CD4-positive, CD25-positive, alpha-beta regulatory T cell (primary cell): ENCODE data around the gene PTH1R. TPM values are rescaled to one million over a fixed set of nuclear protein-coding genes. Genes with fewer than 3 reads are reported as not detected.

Experiments used
- ATAC-seq, 2 donors: fragments of 150-1000 bp; cut with Tn5 transposase; one replicate each; pipeline ENCODE4 v1.10.0; 2021; ENCODE audit warnings: low read depth in 2 of 2, moderate number of reproducible peaks in 2 of 2, moderate library complexity in 1 of 2
- DNase-seq, 3 donors: peaks; one replicate each; pipeline versions ENCODE4 v3.0.0 to v3.0.0-alpha.2; 2012 to 2022; ENCODE audit warnings: mixed read lengths in 1 of 3
- H3K27ac ChIP-seq: one replicate; pipeline ENCODE4 v1.7.0; 2013; ENCODE audit warnings: mild to moderate bottlenecking, low read length; ENCODE audit not compliant: insufficient read depth, poor library complexity, severe bottlenecking
- H3K27me3 ChIP-seq: one replicate; pipeline ENCODE4 v1.7.0; 2013; ENCODE audit warnings: low read length; ENCODE audit not compliant: control insufficient read depth, insufficient read depth
- H3K36me3 ChIP-seq: one replicate; pipeline ENCODE4 v1.7.0; 2013; ENCODE audit warnings: mild to moderate bottlenecking, low read length, moderate library complexity; ENCODE audit not compliant: control insufficient read depth, insufficient read depth
- H3K4me1 ChIP-seq: 2 replicates; pipeline ENCODE4 v1.7.0; 2013; ENCODE audit warnings: mild to moderate bottlenecking, low read length; ENCODE audit not compliant: insufficient read depth, control insufficient read depth, poor library complexity, severe bottlenecking
- H3K4me3 ChIP-seq: one replicate; pipeline ENCODE4 v1.7.0; 2013; ENCODE audit warnings: low read depth, mild to moderate bottlenecking, low read length, moderate library complexity
- H3K9me3 ChIP-seq, 2 experiments: 1 replicate in 1 of 2; 2 replicates in 1 of 2; pipeline ENCODE4 v1.7.0; 2013; ENCODE audit warnings: low read length in 2 of 2, mild to moderate bottlenecking in 1 of 2, moderate library complexity in 1 of 2; ENCODE audit not compliant: control insufficient read depth in 2 of 2
- H3K27ac Mint-ChIP-seq, 3 donors: one replicate each; pipeline ENCODE4 v1.8.0; 2020 to 2022; ENCODE audit warnings: mild to moderate bottlenecking in 3 of 3, mixed read lengths in 3 of 3, moderate library complexity in 2 of 3
- H3K27me3 Mint-ChIP-seq: one replicate; pipeline ENCODE4 v1.8.0; 2022; ENCODE audit warnings: mild to moderate bottlenecking, mixed read lengths
- H3K36me3 Mint-ChIP-seq: one replicate; pipeline ENCODE4 v1.8.0; 2020; ENCODE audit warnings: mixed read lengths
- H3K4me1 Mint-ChIP-seq, 4 donors: one replicate each; pipeline ENCODE4 v1.8.0; 2020 to 2022; ENCODE audit warnings: mixed read lengths in 4 of 4, mild to moderate bottlenecking in 1 of 4
- H3K4me3 Mint-ChIP-seq, 4 donors: one replicate each; pipeline ENCODE4 v1.8.0; 2020 to 2022; ENCODE audit warnings: mild to moderate bottlenecking in 4 of 4, mixed read lengths in 4 of 4, moderate library complexity in 3 of 4
- H3K9me3 Mint-ChIP-seq, 7 donors: one replicate each; pipeline ENCODE4 v1.8.0; 2020 to 2022; ENCODE audit warnings: mixed read lengths in 7 of 7, mild to moderate bottlenecking in 3 of 7, moderate library complexity in 2 of 7
- polyA plus RNA-seq, 4 donors: library from polyadenylated mRNA; unstranded; fragments of 300-500 nt; fragmentation: Illumina TruSeq; gene quantifications; one replicate each; pipeline ENCODE4 v1.2.3, GENCODE V29; 2021
- total RNA-seq: library from RNA; stranded (reverse); gene quantifications from one replicate; pipeline ENCODE4 v1.2.3, GENCODE V29; 2022

The PTH1R gene
- total and polyA plus RNA-seq, 5 donors from 2014 or later = not detected

- no peak overlapping the region for H3K4me3 Mint-ChIP-seq
- ATAC-seq (peak; percentile 77), DNase-seq (peak; percentile 58 to 72 (median 69))
- Histone ChIP-seq H3K27ac (no peak overlapping the region), H3K4me1 (peaks cover 16% of the 10 kb centered on the region), H3K4me3 (no peak overlapping the region), H3K9me3 (no peaks in the 10 kb centered on the region), H3K27me3 (peaks cover 7% of the 10 kb centered on the region), H3K36me3 (no peaks in the 10 kb centered on the region)
- H3K36me3 Mint-ChIP-seq = no peaks in the 10 kb centered on the region
- H3K27ac Mint-ChIP-seq = peak overlapping the region in 1 of 3 donors; percentile 59
- H3K27me3 Mint-ChIP-seq = peaks cover 63% of the 10 kb centered on the region
- H3K9me3 Mint-ChIP-seq = peaks cover 0 to 3% (median 0%) of the 10 kb centered on the region in 7 donors
- H3K4me1 Mint-ChIP-seq = peaks cover 0 to 19% (median 5%) of the 10 kb centered on the region in 4 donors
Measured at GRCh38 chr3:46895204-46895660, 17.7 kb downstream of the PTH1R start.

GRCh38 chr3:46895761-46896160, 18.2 kb downstream of the PTH1R start:
- DNase-seq = no peak
- H3K36me3 Mint-ChIP-seq = no peaks in the 10 kb centered on the region
- H3K27me3 Mint-ChIP-seq = peaks cover 66% of the 10 kb centered on the region
- H3K4me1 ChIP-seq = peaks cover 16% of the 10 kb centered on the region
- H3K9me3 ChIP-seq = no peaks in the 10 kb centered on the region
- H3K4me1 Mint-ChIP-seq = peaks cover 0 to 19% (median 5%) of the 10 kb centered on the region in 4 donors
- no peak overlapping the region for H3K4me3 Mint-ChIP-seq
- H3K27ac Mint-ChIP-seq = no peak overlapping the region
- ATAC-seq = no peak
- peaks cover 7% of the 10 kb centered on the region for H3K27me3 ChIP-seq
- H3K4me3 ChIP-seq = no peak overlapping the region
- H3K9me3 Mint-ChIP-seq = peaks cover 0 to 3% (median 0%) of the 10 kb centered on the region in 7 donors
- no peaks in the 10 kb centered on the region for H3K36me3 ChIP-seq
- H3K27ac ChIP-seq = no peak overlapping the region

- no peaks in the 10 kb centered on the region for H3K36me3 Mint-ChIP-seq
- H3K27ac Mint-ChIP-seq = no peak overlapping the region
- DNase-seq (no peak), ATAC-seq (no peak)
- Histone ChIP-seq H3K4me3 (no peak overlapping the region), H3K27me3 (peaks cover 6% of the 10 kb centered on the region), H3K9me3 (no peaks in the 10 kb centered on the region), H3K27ac (no peak overlapping the region), H3K36me3 (no peaks in the 10 kb centered on the region), H3K4me1 (peaks cover 16% of the 10 kb centered on the region)
- peaks cover 0 to 19% (median 5%) of the 10 kb centered on the region in 4 donors for H3K4me1 Mint-ChIP-seq
- H3K9me3 Mint-ChIP-seq = peaks cover 0 to 3% (median 0%) of the 10 kb centered on the region in 7 donors
- no peak overlapping the region for H3K4me3 Mint-ChIP-seq
- H3K27me3 Mint-ChIP-seq = peaks cover 60% of the 10 kb centered on the region
Measured at GRCh38 chr3:46896386-46896785, 18.9 kb downstream of the PTH1R start.

- H3K27ac Mint-ChIP-seq = no peak overlapping the region
Measured at GRCh38 chr3:46897031-46897430, 19.5 kb downstream of the PTH1R start.

GRCh38 chr3:46897829-46898320, 20.4 kb downstream of the PTH1R start:
- ATAC-seq (no peak), DNase-seq (no peak)
- peaks cover 0 to 3% (median 0%) of the 10 kb centered on the region in 7 donors for H3K9me3 Mint-ChIP-seq
- no peak overlapping the region for H3K27ac Mint-ChIP-seq
- Histone ChIP-seq H3K27ac (no peak overlapping the region), H3K4me3 (no peak overlapping the region), H3K4me1 (peaks cover 7% of the 10 kb centered on the region), H3K36me3 (no peaks in the 10 kb centered on the region), H3K9me3 (no peaks in the 10 kb centered on the region), H3K27me3 (peaks cover 2% of the 10 kb centered on the region)
- H3K4me1 Mint-ChIP-seq = peaks cover 0 to 10% (median 4%) of the 10 kb centered on the region in 4 donors
- no peak overlapping the region for H3K4me3 Mint-ChIP-seq
- peaks cover 46% of the 10 kb centered on the region for H3K27me3 Mint-ChIP-seq
- no peaks in the 10 kb centered on the region for H3K36me3 Mint-ChIP-seq

More at GRCh38 chr3:46897031-46897430, 19.5 kb downstream of the PTH1R start:
- Histone ChIP-seq H3K27ac (no peak overlapping the region), H3K9me3 (no peaks in the 10 kb centered on the region), H3K36me3 (no peaks in the 10 kb centered on the region), H3K4me1 (peaks cover 14% of the 10 kb centered on the region), H3K27me3 (peaks cover 2% of the 10 kb centered on the region), H3K4me3 (no peak overlapping the region)
- H3K36me3 Mint-ChIP-seq = no peaks in the 10 kb centered on the region
- ATAC-seq = no peak
- peaks cover 54% of the 10 kb centered on the region for H3K27me3 Mint-ChIP-seq
- peaks cover 0 to 3% (median 0%) of the 10 kb centered on the region in 7 donors for H3K9me3 Mint-ChIP-seq
- H3K4me1 Mint-ChIP-seq = peaks cover 0 to 15% (median 4%) of the 10 kb centered on the region in 4 donors
- no peak overlapping the region for H3K4me3 Mint-ChIP-seq
- DNase-seq = no peak

- Histone ChIP-seq H3K27me3 (peaks cover 2% of the 10 kb centered on the region), H3K4me3 (no peak overlapping the region), H3K9me3 (no peaks in the 10 kb centered on the region), H3K4me1 (peaks cover 7% of the 10 kb centered on the region), H3K27ac (no peak overlapping the region), H3K36me3 (no peaks in the 10 kb centered on the region)
- Mint-ChIP-seq H3K36me3 (no peaks in the 10 kb centered on the region), H3K27me3 (peaks cover 45% of the 10 kb centered on the region), H3K4me1 (peaks cover 0 to 10% (median 4%) of the 10 kb centered on the region in 4 donors), H3K27ac (peak overlapping the region in 1 of 3 donors; percentile 80), H3K4me3 (peak overlapping the region in 1 of 4 donors; percentile 59), H3K9me3 (peaks cover 0 to 3% (median 0%) of the 10 kb centered on the region in 7 donors)
- DNase-seq (peak in 1 of 3 donors; percentile 16), ATAC-seq (no peak)
Measured at GRCh38 chr3:46898321-46899150, 21.0 kb downstream of the PTH1R start.

GRCh38 chr3:46899151-46900006, 21.9 kb downstream of the PTH1R start:
- peaks cover 0 to 3% (median 0%) of the 10 kb centered on the region in 7 donors for H3K9me3 Mint-ChIP-seq
- peaks cover 2% of the 10 kb centered on the region for H3K27me3 ChIP-seq
- H3K4me1 ChIP-seq = peaks cover 7% of the 10 kb centered on the region
- no peak overlapping the region for H3K27ac ChIP-seq
- H3K36me3 ChIP-seq = no peaks in the 10 kb centered on the region
- H3K4me3 ChIP-seq = no peak overlapping the region
- H3K9me3 ChIP-seq = no peaks in the 10 kb centered on the region
- no peak overlapping the region for H3K27ac Mint-ChIP-seq
- peaks cover 0 to 10% (median 4%) of the 10 kb centered on the region in 4 donors for H3K4me1 Mint-ChIP-seq
- H3K4me3 Mint-ChIP-seq = peak overlapping the region in 1 of 4 donors; percentile 59
- ATAC-seq (no peak), DNase-seq (no peak)
- H3K27me3 Mint-ChIP-seq = peaks cover 36% of the 10 kb centered on the region
- no peaks in the 10 kb centered on the region for H3K36me3 Mint-ChIP-seq
